Stimulated activated naive B cell treated with anti-CD40 and anti-IgM and Interleukin-4, amounts not matched to agents 10 μg/mL and 1 μg/mL and 100 μg/mL, for 72 hours (primary cell): ENCODE data around the gene PIEZO1.
"Not testable (repeated sequence)": the region's sequence is repeated elsewhere in the genome, so short reads cannot be mapped to it uniquely, and the experiment has no call there.

ENCODE experiments used
- ATAC-seq, 2 donors: fragments of 150-1000 bp; cut with Tn5 transposase; replicated peaks; 2 replicates each; pipeline ENCODE4 v1.10.0; 2021; ENCODE audit warnings: moderate library complexity in 1 of 2
- DNase-seq: peaks from one replicate; pipeline ENCODE4 v3.0.0; 2021
- H3K27ac Mint-ChIP-seq: one replicate; pipeline ENCODE4 v1.8.0; 2022; ENCODE audit warnings: mild to moderate bottlenecking, mixed read lengths
- H3K27me3 Mint-ChIP-seq, 2 donors: one replicate each; pipeline ENCODE4 v1.8.0; 2022; ENCODE audit warnings: mixed read lengths in 2 of 2
- H3K36me3 Mint-ChIP-seq, 2 donors: one replicate each; pipeline ENCODE4 v1.8.0; 2022; ENCODE audit warnings: mixed read lengths in 2 of 2, mild to moderate bottlenecking in 1 of 2
- H3K4me1 Mint-ChIP-seq, 2 donors: one replicate each; pipeline ENCODE4 v1.8.0; 2022; ENCODE audit warnings: mixed read lengths in 2 of 2, mild to moderate bottlenecking in 1 of 2
- H3K4me3 Mint-ChIP-seq, 2 donors: one replicate each; pipeline ENCODE4 v1.8.0; 2022; ENCODE audit warnings: mild to moderate bottlenecking in 2 of 2, mixed read lengths in 2 of 2, moderate library complexity in 1 of 2
- H3K9me3 Mint-ChIP-seq, 2 donors: one replicate each; pipeline ENCODE4 v1.8.0; 2022; ENCODE audit warnings: mixed read lengths in 2 of 2, mild to moderate bottlenecking in 1 of 2

The PIEZO1 gene

GRCh38 chr16:88678224-88678979 is 106.6 kb downstream of the PIEZO1 start:
- ATAC-seq: no peak
- no peaks in the 10 kb centered on the region for H3K9me3 Mint-ChIP-seq

DNA sequence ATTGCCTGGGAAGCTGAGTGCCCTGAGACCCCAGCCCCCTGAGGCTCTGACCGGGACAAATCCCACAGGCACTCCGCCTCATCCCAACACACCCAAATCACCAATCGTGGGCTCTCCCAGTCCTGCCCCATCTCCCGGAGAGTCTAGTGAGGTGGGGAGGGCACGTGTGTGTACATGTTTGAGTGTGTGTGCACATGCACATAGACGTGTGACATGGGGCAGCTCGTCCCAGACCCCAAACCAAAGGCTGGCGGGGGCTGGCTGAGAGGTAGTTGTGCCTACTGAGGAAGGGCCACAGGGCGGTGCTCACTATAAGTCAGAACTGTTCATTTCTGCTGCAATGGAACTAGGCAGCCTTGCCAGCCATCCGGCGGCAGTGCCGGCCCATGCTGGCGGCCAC is 107.3 kb downstream of the PIEZO1 start:
- no peak for ATAC-seq
- Mint-ChIP-seq H3K27ac (no peak overlapping the region), H3K4me1 (peaks cover 17 to 25% of the 10 kb centered on the region in 2 donors), H3K36me3 (peaks cover 19 to 25% of the 10 kb centered on the region in 2 donors), H3K4me3 (no peak overlapping the region), H3K27me3 (no peaks in the 10 kb centered on the region), H3K9me3 (no peaks in the 10 kb centered on the region)
- no peak for DNase-seq

More at GRCh38 chr16:88678224-88678979, 106.6 kb downstream of the PIEZO1 start:
- no peak overlapping the region for H3K27ac Mint-ChIP-seq
- H3K27me3 Mint-ChIP-seq: no peaks in the 10 kb centered on the region
- H3K4me3 Mint-ChIP-seq: no peak overlapping the region
- H3K4me1 Mint-ChIP-seq: peaks cover 19 to 32% of the 10 kb centered on the region in 2 donors
- no peak for DNase-seq
- H3K36me3 Mint-ChIP-seq: peaks cover 19 to 23% of the 10 kb centered on the region in 2 donors

DNA sequence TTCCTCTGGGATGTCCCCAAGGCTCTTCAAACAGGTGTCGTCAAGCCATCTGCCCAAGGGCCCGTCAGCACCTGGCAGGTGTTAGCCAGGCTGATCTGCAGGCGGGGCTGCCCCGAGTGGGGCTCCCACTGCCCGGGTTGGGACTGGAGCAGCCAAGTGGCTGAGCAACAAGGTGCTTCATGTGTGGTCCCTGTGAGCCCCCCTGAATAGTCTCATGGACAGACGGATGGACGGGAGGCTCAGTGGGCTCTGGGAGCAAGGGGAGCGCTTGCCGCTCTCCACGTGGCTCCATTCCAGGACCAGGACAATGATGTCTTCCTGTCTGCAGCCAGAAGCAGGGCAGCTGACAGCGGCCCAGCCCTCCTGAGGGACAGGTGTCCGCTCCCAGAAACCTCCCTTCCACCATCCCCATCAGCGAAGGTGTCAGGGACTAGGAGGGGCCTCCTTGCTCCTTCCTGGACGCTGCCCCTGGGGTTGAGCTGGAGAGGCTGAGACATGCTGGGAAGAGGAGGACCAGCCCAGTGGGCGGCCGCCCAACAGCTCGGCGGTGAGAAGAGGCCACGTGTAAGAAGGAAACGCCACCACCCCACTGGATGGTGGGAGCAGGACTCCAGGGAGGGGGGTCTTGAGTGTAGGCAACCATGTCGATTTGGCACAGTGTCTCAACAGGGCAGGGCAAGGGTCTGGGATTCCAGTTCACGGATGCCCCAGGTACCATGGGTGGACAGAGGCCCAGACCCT is 108.3 kb downstream of the PIEZO1 start:
- H3K9me3 Mint-ChIP-seq: no peaks in the 10 kb centered on the region
- no peak overlapping the region for H3K4me3 Mint-ChIP-seq
- H3K4me1 Mint-ChIP-seq: peaks cover 10 to 15% of the 10 kb centered on the region in 2 donors
- H3K27ac Mint-ChIP-seq: no peak overlapping the region
- no peak for DNase-seq
- no peak for ATAC-seq
- H3K36me3 Mint-ChIP-seq: peaks cover 19 to 25% of the 10 kb centered on the region in 2 donors
- no peaks in the 10 kb centered on the region for H3K27me3 Mint-ChIP-seq

DNA sequence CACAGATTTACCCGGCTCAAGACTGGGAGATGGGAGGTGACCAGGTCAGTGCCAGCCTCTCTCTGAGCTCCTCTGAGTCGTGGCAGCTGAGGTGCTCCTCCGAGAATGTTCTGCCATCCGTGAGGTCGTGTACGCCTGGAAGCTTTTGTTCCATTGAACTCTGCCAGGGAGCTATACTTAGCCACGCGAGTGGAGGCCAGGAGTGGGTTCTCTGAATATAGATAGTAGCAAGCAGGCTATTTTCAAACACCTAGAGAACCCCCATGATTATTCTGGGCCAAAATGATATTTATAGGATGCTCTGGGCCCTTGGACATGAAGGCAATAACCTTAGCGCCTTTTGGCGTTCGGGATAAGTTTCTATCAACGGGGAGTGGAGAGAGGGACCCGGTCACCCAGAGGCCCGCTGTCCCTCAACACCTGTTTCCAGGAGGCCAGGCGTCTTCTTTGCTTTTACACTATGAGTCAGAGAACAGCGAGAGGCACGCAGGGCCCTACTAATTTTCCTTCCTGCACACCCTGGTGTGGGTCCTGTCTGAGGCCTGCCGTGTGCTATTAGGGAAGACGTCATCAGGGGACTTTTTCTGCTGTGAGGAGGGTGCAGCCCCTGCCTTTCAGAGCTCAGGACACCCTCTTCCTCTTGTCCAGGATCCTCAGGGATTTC is 111.2 kb downstream of the PIEZO1 start:
- Mint-ChIP-seq H3K27me3 (no peaks in the 10 kb centered on the region), H3K27ac (peak overlapping the region; percentile 17), H3K4me3 (no peak overlapping the region), H3K4me1 (no peaks in the 10 kb centered on the region), H3K9me3 (no peaks in the 10 kb centered on the region), H3K36me3 (peaks cover 22 to 26% of the 10 kb centered on the region in 2 donors)
- DNase-seq: no peak
- ATAC-seq: peak in 1 of 2 donors; percentile 41

DNA sequence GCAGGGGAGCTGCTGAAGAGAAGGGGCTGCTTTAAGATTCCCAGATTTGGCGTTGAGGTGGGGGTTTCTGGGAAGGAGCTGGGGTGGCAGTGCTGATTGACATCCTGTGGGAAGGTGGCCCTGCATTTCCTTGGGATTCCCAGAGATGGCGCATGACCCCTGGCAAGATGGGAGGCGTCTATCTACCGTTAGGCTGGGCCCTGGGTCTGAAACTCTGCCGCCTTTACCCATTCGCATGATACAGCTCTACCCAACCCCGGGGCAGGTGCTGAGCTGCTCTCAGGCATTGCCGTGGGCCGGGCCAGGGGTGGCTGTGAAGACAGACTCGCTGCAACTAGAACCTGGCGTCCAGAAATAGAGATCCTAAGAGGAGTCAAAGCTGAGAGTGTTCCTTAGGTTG is 112.2 kb downstream of the PIEZO1 start:
- H3K27ac Mint-ChIP-seq: no peak overlapping the region
- no peak for ATAC-seq
- DNase-seq: no peak

DNA sequence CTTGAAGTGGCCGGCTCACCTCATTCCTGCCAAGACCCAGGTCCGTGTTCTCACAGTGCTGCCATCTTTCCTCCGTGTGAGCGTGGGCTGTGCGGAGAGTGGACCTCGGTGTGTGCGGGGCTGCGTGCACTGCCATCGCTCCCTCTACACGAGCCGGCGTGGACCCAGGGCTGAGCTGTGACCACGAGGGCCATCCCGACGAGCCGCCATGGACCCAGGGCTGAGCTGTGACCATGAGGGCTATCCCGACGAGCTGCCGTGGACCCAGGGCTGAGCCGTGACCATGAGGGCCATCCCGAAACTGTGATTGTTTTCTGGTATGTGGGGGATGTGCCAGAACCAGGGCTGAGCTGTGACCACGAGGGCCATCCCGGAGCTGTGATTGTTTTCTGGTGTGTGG is 113.2 kb downstream of the PIEZO1 start:
- ATAC-seq (no peak), DNase-seq (no peak)
- Mint-ChIP-seq H3K4me3 (no peak overlapping the region), H3K4me1 (peaks cover 2 to 7% of the 10 kb centered on the region in 2 donors), H3K9me3 (no peaks in the 10 kb centered on the region), H3K27me3 (no peaks in the 10 kb centered on the region), H3K36me3 (peaks cover 31 to 37% of the 10 kb centered on the region in 2 donors), H3K27ac (no peak overlapping the region)

More for the DNA sequence above, 112.2 kb downstream of the PIEZO1 start:
- H3K27me3 Mint-ChIP-seq: no peaks in the 10 kb centered on the region
- no peak overlapping the region for H3K4me3 Mint-ChIP-seq
- H3K36me3 Mint-ChIP-seq: peaks cover 30 to 31% of the 10 kb centered on the region in 2 donors
- no peaks in the 10 kb centered on the region for H3K4me1 Mint-ChIP-seq
- H3K9me3 Mint-ChIP-seq: no peaks in the 10 kb centered on the region

- Mint-ChIP-seq H3K27ac (no peak overlapping the region), H3K36me3 (peaks cover 26 to 38% of the 10 kb centered on the region in 2 donors), H3K4me1 (peaks cover 4 to 10% of the 10 kb centered on the region in 2 donors), H3K27me3 (no peaks in the 10 kb centered on the region), H3K9me3 (no peaks in the 10 kb centered on the region), H3K4me3 (no peak overlapping the region)
- no peak for DNase-seq
- no peak for ATAC-seq
Measured at GRCh38 chr16:88669980-88670379, 115.0 kb downstream of the PIEZO1 start.

DNA sequence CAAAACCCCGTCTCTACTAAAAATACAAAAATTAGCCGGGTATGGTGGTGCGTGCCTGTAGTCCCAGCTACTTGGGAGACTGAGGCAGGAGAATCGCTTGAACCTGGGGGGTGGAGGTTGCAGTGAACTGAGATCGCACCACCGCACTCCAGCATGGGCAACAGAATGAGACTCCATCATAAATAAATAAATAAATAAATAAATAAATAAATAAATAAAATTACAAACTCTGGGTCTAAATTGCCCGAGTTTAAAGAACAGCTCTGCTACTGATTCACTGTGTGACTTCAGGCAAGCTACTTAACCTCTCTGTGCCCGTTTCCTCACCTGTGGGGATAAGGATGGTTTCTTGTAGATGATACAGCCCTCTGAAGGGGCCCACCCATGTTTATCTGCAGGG is 115.5 kb downstream of the PIEZO1 start:
- not testable (repeated sequence) for ATAC-seq, H3K4me3 Mint-ChIP-seq, H3K27me3 Mint-ChIP-seq, DNase-seq, H3K9me3 Mint-ChIP-seq, H3K27ac Mint-ChIP-seq
- H3K4me1 Mint-ChIP-seq: peaks cover 6 to 13% of the 10 kb centered on the region in 2 donors
- peaks cover 24 to 36% of the 10 kb centered on the region in 2 donors for H3K36me3 Mint-ChIP-seq

GRCh38 chr16:88667461-88667860 is 117.6 kb downstream of the PIEZO1 start:
- ATAC-seq: no peak
- no peak for DNase-seq
- Mint-ChIP-seq H3K36me3 (peaks cover 20 to 26% of the 10 kb centered on the region in 2 donors), H3K4me1 (peaks cover 9 to 19% of the 10 kb centered on the region in 2 donors), H3K27ac (no peak overlapping the region), H3K4me3 (no peak overlapping the region), H3K9me3 (no peaks in the 10 kb centered on the region), H3K27me3 (no peaks in the 10 kb centered on the region)

GRCh38 chr16:88665570-88665969 is 119.5 kb downstream of the PIEZO1 start:
- Mint-ChIP-seq H3K36me3 (peaks cover 29 to 30% of the 10 kb centered on the region in 2 donors), H3K4me3 (no peak overlapping the region), H3K4me1 (peaks cover 16 to 34% of the 10 kb centered on the region in 2 donors), H3K27ac (no peak overlapping the region), H3K9me3 (no peaks in the 10 kb centered on the region), H3K27me3 (no peaks in the 10 kb centered on the region)
- ATAC-seq: no peak
- no peak for DNase-seq
